ENCODE measurements around the gene SDHAF2.
A peak's percentile ranks its signal among the peaks of the same experiment; 100 is the strongest.
"Not testable (repeated sequence)": the region's sequence is repeated elsewhere in the genome, so short reads cannot be mapped to it uniquely, and the experiment has no call there.

Gene SDHAF2

GRCh38 chr11:61425367-61426131 lies 4.4 kb upstream of the SDHAF2 start:
- DNase-seq (ENCODE audit: low spot score) = no peak

- DNase-seq (ENCODE audit: low spot score) = no peak
Observed at GRCh38 chr11:61429346-61429690, 606 bp upstream of the SDHAF2 start.

GRCh38 chr11:61430839-61431238 lies 915 bp downstream of the SDHAF2 start:
- DNase-seq (ENCODE audit: low spot score) = not testable (repeated sequence)

- no peak for DNase-seq (ENCODE audit: low spot score)
Observed at GRCh38 chr11:61437496-61437895, 7.6 kb downstream of the SDHAF2 start.

- no peak for DNase-seq (ENCODE audit: low spot score)
Observed at GRCh38 chr11:61439615-61440014, 9.7 kb downstream of the SDHAF2 start.

- DNase-seq (ENCODE audit: low spot score) = no peak
Observed at GRCh38 chr11:61442616-61443015, 12.7 kb downstream of the SDHAF2 start.

GRCh38 chr11:61445516-61445915 lies 15.6 kb downstream of the SDHAF2 start:
- no peak for DNase-seq (ENCODE audit: low spot score)

- peak; percentile 93 for DNase-seq (ENCODE audit: low spot score)
Observed at GRCh38 chr11:61446211-61446651, 16.3 kb downstream of the SDHAF2 start.

GRCh38 chr11:61447601-61448551 lies 18.0 kb downstream of the SDHAF2 start:
- no peak for DNase-seq (ENCODE audit: low spot score)

- no peak for DNase-seq (ENCODE audit: low spot score)
Observed at GRCh38 chr11:61448552-61448927, 18.6 kb downstream of the SDHAF2 start.

- no peak for DNase-seq (ENCODE audit: low spot score)
Observed at GRCh38 chr11:61452825-61453224, 22.9 kb downstream of the SDHAF2 start.

GRCh38 chr11:61453695-61454094 lies 23.8 kb downstream of the SDHAF2 start:
- no peak for DNase-seq (ENCODE audit: low spot score)

GRCh38 chr11:61454520-61454919 lies 24.6 kb downstream of the SDHAF2 start:
- no peak for DNase-seq (ENCODE audit: low spot score)

- peak; percentile 57 for DNase-seq (ENCODE audit: low spot score)
Observed at GRCh38 chr11:61460474-61460881, 30.6 kb downstream of the SDHAF2 start.

- no peak for DNase-seq (ENCODE audit: low spot score)
Observed at GRCh38 chr11:61460986-61461385, 31.1 kb downstream of the SDHAF2 start.

GRCh38 chr11:61467602-61468001 lies 37.7 kb downstream of the SDHAF2 start:
- not testable (repeated sequence) for DNase-seq (ENCODE audit: low spot score)

GRCh38 chr11:61468002-61468401 lies 38.1 kb downstream of the SDHAF2 start:
- DNase-seq (ENCODE audit: low spot score) = no peak

GRCh38 chr11:61472282-61472681 lies 42.4 kb downstream of the SDHAF2 start:
- no peak for DNase-seq (ENCODE audit: low spot score)

GRCh38 chr11:61472868-61473267 lies 42.9 kb downstream of the SDHAF2 start:
- peak; percentile 74 for DNase-seq (ENCODE audit: low spot score)

GRCh38 chr11:61473370-61474012 lies 43.6 kb downstream of the SDHAF2 start:
- DNase-seq (ENCODE audit: low spot score) = no peak

GRCh38 chr11:61474013-61474643 lies 44.2 kb downstream of the SDHAF2 start:
- DNase-seq (ENCODE audit: low spot score) = no peak

- no peak for DNase-seq (ENCODE audit: low spot score)
Observed at GRCh38 chr11:61475433-61475832, 45.5 kb downstream of the SDHAF2 start.
